CD4-positive, alpha-beta T cell (primary cell): Measurements from ENCODE around the gene ITSN1. TPM values are rescaled to one million over a fixed set of nuclear protein-coding genes. Genes with fewer than 3 reads are reported as not detected.

ENCODE experiments used
- ATAC-seq: fragments of 200-7000 bp; cut with Tn5 transposase; one replicate; pipeline ENCODE4 v1.10.0; 2022; ENCODE audit warnings: mild to moderate bottlenecking; ENCODE audit not compliant: poor library complexity
- CTCF ChIA-PET: fragments of 350-600 bp; sonication (Branson Sonifier 250); formaldehyde crosslinking; loops from one replicate; lab custom pipeline; 2021; ENCODE audit warnings: antibody characterized with exemption, inconsistent platforms; lab: Charles Lee
- POLR2A ChIA-PET: fragments of 350-600 bp; sonication (Branson Sonifier 250); formaldehyde crosslinking; loops from one replicate; lab custom pipeline; 2021; ENCODE audit warnings: antibody characterized with exemption, inconsistent platforms; lab: Charles Lee
- DNase-seq, 14 experiments: peaks; one replicate each; pipeline ENCODE4 v3.0.0-alpha.2; 2013 to 2020; ENCODE audit warnings: mixed read lengths in 2 of 14
- H3K27ac ChIP-seq, 2 donors: one replicate each; pipeline versions ENCODE4 v1.5.1 to v1.7.0; 2013; ENCODE audit warnings: low read length in 2 of 2, low read depth in 1 of 2, mild to moderate bottlenecking in 1 of 2
- H3K27me3 ChIP-seq, 2 experiments: 1 replicate in 1 of 2; 2 replicates in 1 of 2; pipeline versions ENCODE4 v1.6.1 to v1.7.0; 2013; ENCODE audit warnings: low read length in 2 of 2, control low read depth in 1 of 2, mild to moderate bottlenecking in 1 of 2, moderate library complexity in 1 of 2; ENCODE audit not compliant: insufficient read depth in 2 of 2, control insufficient read depth in 1 of 2
- H3K36me3 ChIP-seq: one replicate; pipeline ENCODE4 v1.6.1; 2013; ENCODE audit warnings: low read length, control low read depth; ENCODE audit not compliant: insufficient read depth
- H3K4me1 ChIP-seq: one replicate; pipeline ENCODE4 v1.6.1; 2013; ENCODE audit warnings: low read length, control low read depth; ENCODE audit not compliant: insufficient read depth
- H3K4me3 ChIP-seq: one replicate; pipeline ENCODE4 v1.5.1; 2013; ENCODE audit warnings: mild to moderate bottlenecking, low read length, moderate library complexity
- H3K9me3 ChIP-seq, 2 experiments: 1 replicate in 1 of 2; 2 replicates in 1 of 2; pipeline versions ENCODE4 v1.6.1 to v1.7.0; 2013; ENCODE audit warnings: low read length in 2 of 2, mild to moderate bottlenecking in 2 of 2, control low read depth in 1 of 2, moderate library complexity in 1 of 2; ENCODE audit not compliant: control insufficient read depth in 1 of 2, insufficient read depth in 1 of 2
- H3K27ac Mint-ChIP-seq: one replicate; pipeline ENCODE4 v1.8.0; 2020; ENCODE audit warnings: mixed read lengths
- H3K27me3 Mint-ChIP-seq: one replicate; pipeline ENCODE4 v1.8.0; 2021; ENCODE audit warnings: mixed read lengths
- H3K36me3 Mint-ChIP-seq: one replicate; pipeline ENCODE4 v1.8.0; 2021; ENCODE audit warnings: low read depth, mixed read lengths
- H3K4me1 Mint-ChIP-seq: one replicate; pipeline ENCODE4 v1.8.0; 2021; ENCODE audit warnings: low read depth, mixed read lengths
- H3K4me3 Mint-ChIP-seq: one replicate; pipeline ENCODE4 v1.8.0; 2020; ENCODE audit warnings: mild to moderate bottlenecking, mixed read lengths
- H3K9me3 Mint-ChIP-seq: one replicate; pipeline ENCODE4 v1.8.0; 2020; ENCODE audit warnings: mixed read lengths
- intact Hi-C, 2 experiments: fragments of 100-400 bp; cut with DNase I in 1 of 2; cut with micrococcal nuclease in 1 of 2; formaldehyde crosslinking; loops; one replicate each; pipeline versions ENCODE4 v1.15.1 to v1.9.0; 2023 to 2025; cut with DNase I, micrococcal nuclease
- total RNA-seq, 174 experiments: library from RNA in 2 of 174; stranded (reverse) in 2 of 174; gene quantifications; one replicate each; pipeline ENCODE4 v1.2.3 and lab custom pipeline; 2021 to 2026
- TF ChIP-seq, protein P1 (sequence below): fragments of 200-600 bp; IDR thresholded peaks from one replicate; pipeline ENCODE4 v1.8.0; 2022; ENCODE audit warnings: antibody characterized with exemption, mild to moderate bottlenecking

Gene ITSN1
- total RNA-seq, 2 experiments from 2014 or later, result 2.1 to 3.0 TPM

GRCh38 chr21:33659568-33659949 is 17.3 kb downstream of the ITSN1 start:
- POLR2A ChIA-PET, result no interaction called here
- H3K27ac ChIP-seq, result no peak overlapping the region
- CTCF ChIA-PET, result no interaction called here
- no peaks in the 10 kb centered on the region for H3K4me1 Mint-ChIP-seq
- no peak overlapping the region for H3K27ac Mint-ChIP-seq
- no peaks in the 10 kb centered on the region for H3K27me3 Mint-ChIP-seq
- H3K36me3 Mint-ChIP-seq, result no peaks in the 10 kb centered on the region
- no peak overlapping the region for H3K4me3 Mint-ChIP-seq
- TF ChIP-seq, protein P1, sequence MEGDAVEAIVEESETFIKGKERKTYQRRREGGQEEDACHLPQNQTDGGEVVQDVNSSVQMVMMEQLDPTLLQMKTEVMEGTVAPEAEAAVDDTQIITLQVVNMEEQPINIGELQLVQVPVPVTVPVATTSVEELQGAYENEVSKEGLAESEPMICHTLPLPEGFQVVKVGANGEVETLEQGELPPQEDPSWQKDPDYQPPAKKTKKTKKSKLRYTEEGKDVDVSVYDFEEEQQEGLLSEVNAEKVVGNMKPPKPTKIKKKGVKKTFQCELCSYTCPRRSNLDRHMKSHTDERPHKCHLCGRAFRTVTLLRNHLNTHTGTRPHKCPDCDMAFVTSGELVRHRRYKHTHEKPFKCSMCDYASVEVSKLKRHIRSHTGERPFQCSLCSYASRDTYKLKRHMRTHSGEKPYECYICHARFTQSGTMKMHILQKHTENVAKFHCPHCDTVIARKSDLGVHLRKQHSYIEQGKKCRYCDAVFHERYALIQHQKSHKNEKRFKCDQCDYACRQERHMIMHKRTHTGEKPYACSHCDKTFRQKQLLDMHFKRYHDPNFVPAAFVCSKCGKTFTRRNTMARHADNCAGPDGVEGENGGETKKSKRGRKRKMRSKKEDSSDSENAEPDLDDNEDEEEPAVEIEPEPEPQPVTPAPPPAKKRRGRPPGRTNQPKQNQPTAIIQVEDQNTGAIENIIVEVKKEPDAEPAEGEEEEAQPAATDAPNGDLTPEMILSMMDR, result no peak
- no peaks in the 10 kb centered on the region for H3K4me1 ChIP-seq
- H3K9me3 ChIP-seq, result no peaks in the 10 kb centered on the region
- H3K4me3 ChIP-seq, result no peak overlapping the region
- no peak for ATAC-seq
- no peak for DNase-seq
- intact Hi-C loops, result no loop called here
- no peaks in the 10 kb centered on the region for H3K9me3 Mint-ChIP-seq
- no peaks in the 10 kb centered on the region for H3K36me3 ChIP-seq
- no peaks in the 10 kb centered on the region for H3K27me3 ChIP-seq

DNA sequence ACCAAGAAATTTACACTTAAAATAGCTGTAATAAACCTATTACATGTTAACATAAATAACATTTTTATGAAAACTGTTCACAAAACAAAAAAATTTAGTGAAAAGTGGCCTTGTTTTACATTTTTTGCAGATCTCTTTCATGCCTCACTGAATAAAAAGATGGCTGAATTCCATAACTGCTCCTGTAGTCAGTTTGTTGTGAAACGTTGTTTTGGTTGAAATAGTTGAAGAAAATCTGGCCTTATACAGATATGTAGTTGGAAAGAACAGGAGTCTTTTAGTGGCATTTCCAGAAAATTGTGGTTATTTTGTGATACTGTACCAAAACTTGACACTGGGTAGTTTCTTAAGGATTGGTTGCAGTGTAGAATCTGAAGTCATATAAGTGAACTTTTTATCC is 18.1 kb downstream of the ITSN1 start:
- Mint-ChIP-seq H3K27ac (no peak overlapping the region), H3K4me1 (no peaks in the 10 kb centered on the region), H3K4me3 (no peak overlapping the region), H3K36me3 (no peaks in the 10 kb centered on the region), H3K27me3 (no peaks in the 10 kb centered on the region), H3K9me3 (no peaks in the 10 kb centered on the region)
- TF ChIP-seq, protein P1, result no peak
- Histone ChIP-seq H3K27me3 (no peaks in the 10 kb centered on the region), H3K27ac (no peak overlapping the region), H3K4me3 (no peak overlapping the region), H3K36me3 (no peaks in the 10 kb centered on the region), H3K4me1 (no peaks in the 10 kb centered on the region), H3K9me3 (no peaks in the 10 kb centered on the region)
- no peak for ATAC-seq
- POLR2A ChIA-PET, result no interaction called here
- intact Hi-C loops, result no loop called here
- no peak for DNase-seq
- CTCF ChIA-PET, result no interaction called here

- POLR2A ChIA-PET, result no interaction called here
- no peaks in the 10 kb centered on the region for H3K36me3 ChIP-seq
- CTCF ChIA-PET, result no interaction called here
- H3K27ac ChIP-seq, result no peak overlapping the region
- H3K9me3 ChIP-seq, result no peaks in the 10 kb centered on the region
- H3K4me1 ChIP-seq, result no peaks in the 10 kb centered on the region
- Mint-ChIP-seq H3K36me3 (no peaks in the 10 kb centered on the region), H3K27ac (no peak overlapping the region), H3K4me3 (no peak overlapping the region), H3K4me1 (no peaks in the 10 kb centered on the region), H3K27me3 (no peaks in the 10 kb centered on the region), H3K9me3 (no peaks in the 10 kb centered on the region)
- TF ChIP-seq, protein P1, result no peak
- no peak for ATAC-seq
- intact Hi-C loops, result no loop called here
- H3K27me3 ChIP-seq, result no peaks in the 10 kb centered on the region
- no peak for DNase-seq
- no peak overlapping the region for H3K4me3 ChIP-seq
Measured at GRCh38 chr21:33661146-33661545, 18.8 kb downstream of the ITSN1 start.
